ENCODE measurements around the gene MED13. TPM values are rescaled to one million over a fixed set of nuclear protein-coding genes. Genes with fewer than 3 reads are reported as not detected.

Gene MED13
- total RNA-seq, 6 experiments from 2014 or later: 22.9 to 36.3 (median 32.5) TPM

- H3K27me3 ChIP-seq: no peaks in the 10 kb centered on the region
- WGBS (ENCODE audit: insufficient coverage, low coverage, low lambda C conversion rate, missing lambda C conversion rate): 98% methylated on average over 6 of the region's 7 CpGs
- DNase-seq: no peak
- TF ChIP-seq CTCF (IDR thresholded peaks at IDR 0.05): no peak
- no peak for TF ChIP-seq POLR2A (IDR thresholded peaks at IDR 0.05)
- no peak overlapping the region for H3K4me3 ChIP-seq
- no peak for ATAC-seq
- H3K4me1 ChIP-seq: no peaks in the 10 kb centered on the region
- H3K9me3 ChIP-seq: no peaks in the 10 kb centered on the region
- intact Hi-C loops (cut with DNase I): no loop called here
- H3K36me3 ChIP-seq: peaks cover 0 to 51% (median 12%) of the 10 kb centered on the region in 4 donors
- H3K27ac ChIP-seq: no peak overlapping the region
These were observed 91.0 kb downstream of the MED13 start for GRCh38 chr17:61974115-61974514.

GRCh38 chr17:61972311-61972710, 92.8 kb downstream of the MED13 start:
- intact Hi-C loops (cut with DNase I): no loop called here
- TF ChIP-seq CTCF (IDR thresholded peaks at IDR 0.05) (no peak), POLR2A (IDR thresholded peaks at IDR 0.05) (no peak)
- no peak overlapping the region for H3K27ac ChIP-seq
- no peaks in the 10 kb centered on the region for H3K4me1 ChIP-seq
- no peaks in the 10 kb centered on the region for H3K9me3 ChIP-seq
- no peak overlapping the region for H3K4me3 ChIP-seq
- H3K27me3 ChIP-seq: no peaks in the 10 kb centered on the region
- H3K36me3 ChIP-seq: peaks cover 0 to 57% (median 20%) of the 10 kb centered on the region in 4 donors
- ATAC-seq: no peak
- DNase-seq: no peak

GRCh38 chr17:61970030-61970429, 95.0 kb downstream of the MED13 start:
- Histone ChIP-seq H3K27ac (no peak overlapping the region), H3K9me3 (no peaks in the 10 kb centered on the region), H3K4me1 (no peaks in the 10 kb centered on the region), H3K36me3 (peaks cover 0 to 78% (median 26%) of the 10 kb centered on the region in 4 donors), H3K4me3 (no peak overlapping the region), H3K27me3 (no peaks in the 10 kb centered on the region)
- WGBS (ENCODE audit: insufficient coverage, low coverage, low lambda C conversion rate, missing lambda C conversion rate): 90% methylated on average over 1 of the region's 1 CpG
- DNase-seq (no peak), ATAC-seq (no peak)
- intact Hi-C loops (cut with DNase I): no loop called here
- no peak for TF ChIP-seq CTCF (IDR thresholded peaks at IDR 0.05)
- no peak for TF ChIP-seq POLR2A (IDR thresholded peaks at IDR 0.05)

GRCh38 chr17:61968757-61969156, 96.3 kb downstream of the MED13 start:
- no peaks in the 10 kb centered on the region for H3K27me3 ChIP-seq
- H3K36me3 ChIP-seq: peaks cover 0 to 91% (median 32%) of the 10 kb centered on the region in 4 donors
- no peak overlapping the region for H3K27ac ChIP-seq
- intact Hi-C loops (cut with DNase I): no loop called here
- ATAC-seq: no peak
- TF ChIP-seq CTCF (IDR thresholded peaks at IDR 0.05): no peak
- WGBS (ENCODE audit: insufficient coverage, low coverage, low lambda C conversion rate, missing lambda C conversion rate): 91% methylated on average over 3 of the region's 5 CpGs
- DNase-seq: no peak
- H3K4me1 ChIP-seq: no peaks in the 10 kb centered on the region
- H3K4me3 ChIP-seq: no peak overlapping the region
- no peaks in the 10 kb centered on the region for H3K9me3 ChIP-seq

GRCh38 chr17:61967729-61968128, 97.3 kb downstream of the MED13 start:
- 100% methylated on average over 2 of the region's 2 CpGs for WGBS (ENCODE audit: insufficient coverage, low coverage, low lambda C conversion rate, missing lambda C conversion rate)
- ATAC-seq (peak in 1 of 4 donors; percentile 28), DNase-seq (no peak)
- H3K4me1 ChIP-seq: no peaks in the 10 kb centered on the region
- H3K4me3 ChIP-seq: no peak overlapping the region
- peaks cover 0 to 94% (median 35%) of the 10 kb centered on the region in 4 donors for H3K36me3 ChIP-seq
- intact Hi-C loops (cut with DNase I): no loop called here
- H3K27ac ChIP-seq: no peak overlapping the region
- TF ChIP-seq CTCF (IDR thresholded peaks at IDR 0.05) (no peak), POLR2A (IDR thresholded peaks at IDR 0.05) (no peak)
- no peaks in the 10 kb centered on the region for H3K27me3 ChIP-seq
- no peaks in the 10 kb centered on the region for H3K9me3 ChIP-seq
